ENCODE data around the gene JMY.

JMY gene

GRCh38 chr5:79235634-79236361 is at the start of gene JMY:
TSS of gene JMY (plus strand) at chr5:79236131. CDS start at chr5:79236651, 520 bp downstream.
- DNase-seq (ENCODE audit: low read depth) = no peak

- DNase-seq (ENCODE audit: low read depth) = no peak
These were observed 49.5 kb upstream of the JMY start for GRCh38 chr5:79186455-79186854.

- DNase-seq (ENCODE audit: low read depth) = no peak
These were observed 46.3 kb upstream of the JMY start for GRCh38 chr5:79189439-79190234.

GRCh38 chr5:79190235-79190529 is 45.7 kb upstream of the JMY start:
- no peak for DNase-seq (ENCODE audit: low read depth)

- DNase-seq (ENCODE audit: low read depth) = no peak
These were observed 44.5 kb upstream of the JMY start for GRCh38 chr5:79191457-79191856.

GRCh38 chr5:79193643-79194042 is 42.3 kb upstream of the JMY start:
- DNase-seq (ENCODE audit: low read depth) = no peak

- DNase-seq (ENCODE audit: low read depth) = no peak
These were observed 35.3 kb upstream of the JMY start for GRCh38 chr5:79200573-79201183.

GRCh38 chr5:79201206-79201605 is 34.7 kb upstream of the JMY start:
- DNase-seq (ENCODE audit: low read depth) = no peak

GRCh38 chr5:79202076-79202475 is 33.9 kb upstream of the JMY start:
- DNase-seq (ENCODE audit: low read depth) = no peak

- no peak for DNase-seq (ENCODE audit: low read depth)
These were observed 30.0 kb upstream of the JMY start for GRCh38 chr5:79205965-79206364.

- no peak for DNase-seq (ENCODE audit: low read depth)
These were observed 29.4 kb upstream of the JMY start for GRCh38 chr5:79206541-79206940.

- DNase-seq (ENCODE audit: low read depth) = no peak
These were observed 26.4 kb upstream of the JMY start for GRCh38 chr5:79209505-79209904.

- DNase-seq (ENCODE audit: low read depth) = no peak
These were observed 11.5 kb upstream of the JMY start for GRCh38 chr5:79224286-79224984.

- DNase-seq (ENCODE audit: low read depth) = peak; percentile 44
These were observed 10.9 kb upstream of the JMY start for GRCh38 chr5:79225026-79225425.

- no peak for DNase-seq (ENCODE audit: low read depth)
These were observed 10.5 kb upstream of the JMY start for GRCh38 chr5:79225441-79225840.

GRCh38 chr5:79227484-79228025 is 8.4 kb upstream of the JMY start:
- no peak for DNase-seq (ENCODE audit: low read depth)

- DNase-seq (ENCODE audit: low read depth) = peak; percentile 47
These were observed 6.4 kb upstream of the JMY start for GRCh38 chr5:79229357-79230174.

GRCh38 chr5:79235261-79235633 is 684 bp upstream of the JMY start:
- no peak for DNase-seq (ENCODE audit: low read depth)

- no peak for DNase-seq (ENCODE audit: low read depth)
These were observed 535 bp downstream of the JMY start for GRCh38 chr5:79236362-79236969.

- DNase-seq (ENCODE audit: low read depth) = no peak
These were observed 1.2 kb downstream of the JMY start for GRCh38 chr5:79236970-79237739.

All from GM04503 (cell line).